C4-2B (cell line): ENCODE data around the gene GRAMD4.

Experiments
- CTCF ChIP-seq: fragments of 450-650 bp; conservative IDR thresholded peaks from 2 replicates; pipeline ENCODE4 v1.5.1; 2017; ENCODE audit warnings: mild to moderate bottlenecking
- ZFX ChIP-seq: fragments of 450-650 bp; IDR thresholded peaks from 2 replicates; pipeline ENCODE4 v1.6.1; 2017

GRCh38 chr22:46593211-46593681, 26.9 kb upstream of the GRAMD4 start:
- TF ChIP-seq CTCF = no peak
- no peak for TF ChIP-seq ZFX
